GM19240 (cell line): Measurements from ENCODE around the gene CHRM1.
"Not testable (repeated sequence)": the region's sequence is repeated elsewhere in the genome, so short reads cannot be mapped to it uniquely, and the experiment has no call there.

Source experiments
- DNase-seq: peaks from one replicate; pipeline ENCODE4 v3.0.0; 2011; ENCODE audit warnings: low spot score; ENCODE audit not compliant: insufficient read length

The CHRM1 gene, protein sequence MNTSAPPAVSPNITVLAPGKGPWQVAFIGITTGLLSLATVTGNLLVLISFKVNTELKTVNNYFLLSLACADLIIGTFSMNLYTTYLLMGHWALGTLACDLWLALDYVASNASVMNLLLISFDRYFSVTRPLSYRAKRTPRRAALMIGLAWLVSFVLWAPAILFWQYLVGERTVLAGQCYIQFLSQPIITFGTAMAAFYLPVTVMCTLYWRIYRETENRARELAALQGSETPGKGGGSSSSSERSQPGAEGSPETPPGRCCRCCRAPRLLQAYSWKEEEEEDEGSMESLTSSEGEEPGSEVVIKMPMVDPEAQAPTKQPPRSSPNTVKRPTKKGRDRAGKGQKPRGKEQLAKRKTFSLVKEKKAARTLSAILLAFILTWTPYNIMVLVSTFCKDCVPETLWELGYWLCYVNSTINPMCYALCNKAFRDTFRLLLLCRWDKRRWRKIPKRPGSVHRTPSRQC

DNA sequence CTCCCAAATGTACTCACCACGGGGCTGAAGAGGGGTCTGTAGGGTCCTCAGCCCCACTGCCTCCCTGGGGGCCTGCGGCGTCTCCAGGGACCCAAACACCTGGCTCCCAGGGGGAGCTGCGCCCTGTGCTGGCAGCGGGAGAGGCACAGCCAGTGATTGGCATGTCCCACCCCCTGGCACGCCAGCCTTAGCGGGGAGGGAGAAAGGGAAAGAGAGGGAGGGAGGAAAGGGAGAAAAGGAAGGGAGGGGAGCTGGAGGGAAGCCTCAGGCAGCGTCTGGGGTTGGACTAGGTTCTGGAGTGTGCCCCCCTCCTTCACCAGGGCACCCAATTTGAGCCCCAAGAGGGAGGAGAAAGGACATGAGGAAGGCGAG, at the start of gene CHRM1:
CHRM1 (minus strand) TSS at position 163 of the 372 bp plus-strand sequence. CDS start 10,263 bp downstream, outside the sequence.
- no peak for DNase-seq

DNA sequence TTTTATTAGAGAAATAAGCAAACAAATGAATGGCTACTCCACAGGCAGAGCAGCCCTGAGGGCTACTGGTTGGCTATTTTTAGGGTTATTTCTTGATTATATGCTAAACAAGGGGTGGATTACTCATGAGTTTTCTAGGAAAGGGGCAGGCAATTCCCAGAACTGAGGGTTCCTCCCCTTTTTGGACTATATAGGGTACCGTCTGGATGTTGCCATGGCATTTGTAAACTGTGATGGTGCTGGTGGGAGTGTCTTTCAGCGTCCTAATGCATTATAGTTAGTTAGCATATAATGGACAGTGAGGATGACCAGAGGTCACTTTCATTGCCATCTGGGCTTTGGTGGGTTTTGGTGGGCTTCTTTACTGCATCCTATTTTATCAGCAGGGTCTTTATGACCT, 44.4 kb upstream of the CHRM1 start:
- no peak for DNase-seq

DNA sequence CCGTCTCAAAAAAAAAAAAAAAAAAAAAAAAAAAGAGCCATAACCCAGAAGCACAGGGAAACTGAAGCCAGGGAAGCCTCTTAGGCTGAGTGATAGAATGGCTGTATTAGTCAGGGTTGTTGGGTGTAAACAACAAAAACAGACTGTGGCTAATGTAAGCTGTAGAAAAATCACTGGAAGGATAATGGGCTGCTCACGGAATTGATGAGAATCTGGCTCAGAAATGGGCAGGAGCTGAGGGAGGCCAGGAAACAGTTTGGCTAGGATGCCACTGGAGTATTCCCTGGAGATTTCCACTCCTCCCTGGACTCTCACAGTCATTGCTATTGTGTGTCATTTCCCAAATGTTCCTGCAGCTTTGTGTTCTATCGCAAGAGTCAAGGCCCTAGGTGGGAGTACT, 41.2 kb upstream of the CHRM1 start:
- no peak for DNase-seq

DNA sequence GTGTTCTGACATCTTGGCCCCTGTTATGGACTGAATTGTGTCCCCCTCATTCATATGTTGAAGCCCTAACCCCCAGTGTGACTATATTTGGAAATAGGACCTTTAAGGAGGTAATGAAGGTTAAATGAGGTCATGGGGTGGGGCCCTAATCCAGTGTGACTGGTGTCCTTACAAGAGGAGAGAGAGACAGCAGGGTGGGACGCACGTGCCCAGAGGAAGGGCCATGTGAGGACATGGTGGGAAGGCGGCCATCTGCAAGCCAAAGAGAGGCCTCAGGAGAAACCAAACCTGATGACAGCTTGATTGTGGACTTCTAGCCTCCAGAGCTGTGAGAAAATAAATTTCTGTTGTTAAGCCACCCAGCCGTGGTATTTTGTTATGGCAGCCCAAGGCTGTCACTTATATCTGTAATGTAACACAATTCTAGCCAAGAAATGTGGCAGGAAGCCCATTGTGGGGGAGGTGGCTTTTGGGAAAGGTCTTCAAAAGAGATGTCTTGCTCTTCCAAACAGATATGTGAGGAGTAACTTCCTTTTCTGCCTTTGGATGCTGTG, 39.9 kb upstream of the CHRM1 start:
- no peak for DNase-seq

DNA sequence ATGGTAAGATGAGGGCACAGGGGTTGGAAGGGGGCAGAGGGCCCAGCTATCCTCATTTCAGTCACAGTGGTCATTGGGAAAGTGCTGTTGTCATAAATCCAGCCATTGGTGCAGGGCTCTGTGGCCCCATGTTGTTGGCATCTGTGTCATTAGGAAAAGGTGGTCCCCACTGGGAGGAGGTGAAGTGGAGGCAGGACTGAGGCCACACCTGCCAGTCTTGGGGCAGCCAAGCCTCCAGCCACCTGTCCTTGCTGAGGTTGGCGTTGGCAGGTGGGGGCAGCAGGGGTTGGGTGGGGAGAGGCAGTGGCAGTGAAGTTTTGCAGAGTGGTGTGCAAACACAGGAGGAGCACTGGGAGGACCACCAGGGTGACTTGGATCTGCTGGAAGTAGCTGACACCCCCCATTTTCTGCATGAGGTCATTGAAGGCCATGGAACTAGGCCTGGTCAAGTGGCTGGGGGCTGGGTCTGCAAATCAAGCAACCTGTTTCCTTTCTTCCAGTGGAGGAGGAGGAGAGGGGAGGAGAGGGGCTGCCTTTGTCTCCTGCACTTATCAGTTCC, 38.3 kb upstream of the CHRM1 start:
- DNase-seq: no peak

DNA sequence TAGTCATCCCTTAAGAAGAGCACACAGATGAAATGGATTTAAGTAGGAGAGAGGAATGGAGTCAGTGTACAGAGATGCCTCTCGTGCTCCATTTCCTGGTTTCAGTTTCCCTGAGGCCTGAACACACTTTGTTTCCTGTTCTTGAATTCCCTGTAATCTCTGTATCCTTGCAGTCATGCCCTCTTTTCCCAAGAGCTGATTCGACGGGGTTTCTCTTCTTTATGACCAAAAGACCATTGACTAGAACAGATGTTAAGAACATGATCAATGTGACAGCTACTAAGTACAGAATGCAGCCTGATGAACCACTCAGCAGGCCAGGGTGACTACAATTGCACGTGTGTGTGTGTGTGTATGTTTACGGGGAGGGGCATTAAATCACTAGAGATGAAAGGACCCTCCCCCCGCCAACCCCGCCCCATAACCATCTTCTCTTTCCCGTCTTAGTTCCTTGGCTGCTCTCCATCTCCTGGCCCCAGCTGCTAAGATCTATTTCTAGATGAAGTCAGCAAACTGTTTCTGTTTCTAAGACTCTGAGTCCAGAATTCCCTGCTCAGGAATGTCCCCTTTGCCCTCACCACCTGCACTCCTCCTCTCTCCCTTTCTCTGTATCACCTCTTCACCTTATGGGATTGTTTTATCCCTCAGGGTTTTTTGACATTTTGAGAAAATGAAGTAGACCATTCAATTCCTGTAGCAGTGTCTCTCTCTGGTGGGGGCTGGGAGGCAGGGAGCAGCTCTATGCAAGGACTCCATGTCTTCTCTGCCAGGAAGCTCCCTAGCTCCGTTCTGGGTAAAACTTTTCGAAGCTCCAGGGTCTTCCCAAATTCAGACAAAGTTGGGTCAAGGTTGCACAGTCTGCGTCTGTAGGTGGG, 37.6 kb upstream of the CHRM1 start:
- no peak for DNase-seq

DNA sequence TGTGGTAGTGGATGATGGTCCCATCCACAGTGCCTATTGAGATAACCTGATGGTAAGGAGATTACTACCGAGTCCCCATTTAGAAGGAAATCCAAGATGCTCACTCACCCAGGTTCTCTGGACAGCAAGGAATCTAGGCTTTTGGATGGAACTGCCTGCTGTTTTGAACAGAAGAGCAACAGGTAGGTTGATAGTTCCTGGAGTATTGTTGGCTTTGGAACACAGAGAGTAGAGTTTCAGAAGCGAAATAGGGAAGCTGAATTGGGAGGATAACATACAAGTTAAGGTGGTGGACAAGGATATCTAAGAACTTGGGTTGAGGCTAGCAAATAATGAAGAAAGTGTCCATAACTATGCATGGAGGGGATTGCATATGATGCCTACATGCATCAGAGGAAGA, 36.0 kb upstream of the CHRM1 start:
- DNase-seq: no peak

DNA sequence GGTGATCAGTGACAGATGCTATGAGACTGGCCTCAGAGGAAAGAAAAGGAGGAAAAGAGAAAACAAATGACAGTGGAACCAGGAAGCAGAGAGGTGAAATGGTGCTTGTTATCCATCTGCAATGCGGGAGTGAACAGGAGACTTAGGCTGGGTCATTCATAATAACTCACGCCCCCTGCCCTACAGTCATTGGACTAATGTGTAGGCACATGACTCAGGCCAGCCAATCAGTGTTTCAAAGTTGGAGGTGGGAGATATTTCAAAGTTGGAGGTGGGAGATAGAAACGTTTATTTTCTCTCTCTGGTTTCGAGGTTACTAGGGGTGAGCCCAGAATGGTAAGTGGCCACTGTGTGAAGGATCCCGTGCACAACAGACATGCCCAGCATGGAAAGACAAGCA, 33.3 kb upstream of the CHRM1 start:
- DNase-seq: no peak

DNA sequence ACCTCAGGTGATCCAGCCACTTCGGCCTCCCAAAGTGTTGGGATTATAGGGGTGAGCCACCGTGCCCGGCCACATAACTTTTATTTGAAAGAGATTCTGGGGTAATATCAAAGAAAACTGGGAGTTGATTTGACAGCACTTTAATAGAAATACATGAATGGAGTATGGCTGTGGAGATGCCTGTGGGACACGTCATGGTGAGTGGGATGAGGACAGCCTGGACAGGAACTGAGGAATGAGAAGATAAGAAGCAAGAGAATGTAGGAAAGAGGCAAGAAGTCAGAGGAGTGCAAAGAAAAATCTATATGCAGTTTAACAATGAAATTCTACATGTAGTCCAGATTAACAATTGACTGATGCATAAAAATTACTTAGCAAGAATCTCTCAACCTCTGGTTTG, 32.6 kb upstream of the CHRM1 start:
- DNase-seq: no peak

DNA sequence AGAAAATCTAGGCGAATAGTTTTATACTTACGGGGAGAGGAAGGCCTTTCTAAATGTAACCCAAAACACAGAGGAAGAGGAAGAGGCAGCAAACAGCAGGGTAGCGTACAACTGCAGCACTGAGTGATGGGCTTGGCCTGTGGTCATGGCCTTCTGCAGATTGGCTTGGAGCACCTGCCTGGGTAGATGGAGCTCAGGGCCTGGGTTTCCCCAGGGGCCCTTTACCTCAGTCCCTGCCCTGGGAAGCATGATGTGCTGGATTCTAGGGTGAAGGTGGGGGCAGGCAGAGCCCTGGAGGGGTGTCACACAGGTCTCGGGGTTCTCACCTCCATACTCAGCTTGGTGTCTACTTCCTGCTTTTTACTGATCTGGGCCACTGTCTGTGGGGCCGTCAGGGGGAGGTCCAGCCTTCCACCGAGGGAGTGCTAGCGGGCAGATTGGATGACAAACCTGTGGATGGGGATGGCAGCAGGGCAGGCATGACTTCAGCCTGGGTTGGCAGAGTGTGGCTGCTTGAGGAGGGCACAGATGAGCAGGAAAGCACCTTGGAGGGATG, 27.7 kb upstream of the CHRM1 start:
- DNase-seq: no peak

DNA sequence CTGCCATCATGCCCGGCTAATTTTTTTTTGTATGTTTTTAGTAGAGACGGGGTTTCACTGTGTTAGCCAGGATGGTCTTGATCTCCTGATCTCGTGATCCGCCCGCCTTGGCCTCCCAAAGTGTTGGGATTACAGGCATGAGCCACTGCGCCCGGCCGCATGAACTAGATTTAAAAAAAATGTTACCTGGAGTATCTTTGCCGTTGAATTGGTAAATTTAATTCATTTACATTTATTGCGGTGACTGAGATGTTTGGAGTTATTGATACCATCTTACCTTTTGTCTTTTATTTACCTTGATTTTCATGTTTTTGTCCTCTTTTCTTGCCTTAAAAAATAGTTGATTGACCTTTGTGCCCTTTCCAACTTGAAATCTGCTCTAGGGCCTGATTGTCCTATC, 24.4 kb upstream of the CHRM1 start:
- not testable (repeated sequence) for DNase-seq

DNA sequence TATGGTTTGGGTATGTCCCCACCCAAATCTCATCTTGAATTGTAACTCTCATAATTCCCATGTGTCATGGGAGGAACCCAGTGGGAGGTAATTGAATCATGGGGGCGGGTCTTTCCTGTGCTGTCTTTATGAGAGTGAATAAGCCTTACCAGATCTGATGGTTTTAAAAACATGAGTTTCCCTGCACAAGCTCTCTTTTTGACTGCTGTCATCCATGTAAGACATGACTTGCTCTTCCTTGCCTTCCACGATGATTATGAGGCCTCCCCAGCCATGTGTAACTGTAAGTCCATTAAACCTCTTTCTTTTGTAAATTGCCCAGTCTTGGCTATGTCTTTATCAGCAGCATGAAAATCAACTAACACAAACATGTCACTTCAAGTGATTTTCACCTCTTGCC, 16.4 kb upstream of the CHRM1 start:
- not testable (repeated sequence) for DNase-seq

DNA sequence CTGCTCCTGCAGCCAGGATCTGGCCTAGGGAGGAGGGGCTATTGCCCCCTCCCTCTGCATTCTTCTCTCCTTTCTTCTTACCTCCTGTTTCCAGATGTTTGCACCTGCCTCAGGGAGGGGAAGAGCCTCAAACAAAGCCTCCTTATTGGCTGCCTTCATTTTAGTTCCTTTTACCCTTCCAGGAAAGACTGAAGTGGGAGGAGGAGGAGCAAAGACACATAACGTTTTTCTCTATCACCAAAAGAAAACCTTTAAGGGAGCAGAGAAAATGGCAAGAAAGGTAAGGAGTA, 13.3 kb upstream of the CHRM1 start:
- no peak for DNase-seq

DNA sequence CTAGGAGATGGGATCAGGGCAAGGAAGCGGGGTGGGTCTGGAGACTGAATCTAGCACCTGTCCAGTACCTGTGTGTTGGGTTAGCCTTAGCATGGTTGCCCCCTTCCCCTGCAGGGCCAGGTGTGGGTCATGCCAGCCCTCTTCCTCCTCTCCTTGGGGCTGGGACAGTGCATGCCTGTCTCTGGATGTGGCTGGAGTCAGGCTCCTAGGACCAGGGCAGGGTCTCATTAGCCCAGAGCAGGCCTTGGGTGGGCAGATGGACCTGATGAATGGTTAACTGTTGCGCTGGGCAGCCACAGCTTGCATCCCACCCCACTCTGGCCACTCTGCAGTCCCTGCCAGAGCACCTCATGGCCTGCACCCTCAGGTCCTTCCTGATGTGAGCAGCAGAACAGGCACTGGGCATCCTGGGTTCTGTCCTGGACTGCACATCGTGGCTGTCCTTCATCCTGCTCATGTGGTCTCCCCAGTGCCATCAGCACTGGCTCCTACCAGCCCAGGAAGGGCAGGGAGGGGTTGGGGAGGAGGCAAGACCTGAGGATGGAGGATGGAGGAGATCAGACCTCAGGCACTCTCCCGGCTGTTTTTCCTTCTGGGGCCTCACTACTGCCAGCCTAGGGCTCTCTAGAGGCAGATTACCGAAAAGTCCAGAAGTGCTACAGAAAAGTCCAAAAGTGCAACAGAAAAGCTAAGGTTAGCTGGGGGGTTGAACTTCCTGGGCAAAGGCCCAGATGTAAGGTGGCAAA, 12.8 kb upstream of the CHRM1 start:
- no peak for DNase-seq

DNA sequence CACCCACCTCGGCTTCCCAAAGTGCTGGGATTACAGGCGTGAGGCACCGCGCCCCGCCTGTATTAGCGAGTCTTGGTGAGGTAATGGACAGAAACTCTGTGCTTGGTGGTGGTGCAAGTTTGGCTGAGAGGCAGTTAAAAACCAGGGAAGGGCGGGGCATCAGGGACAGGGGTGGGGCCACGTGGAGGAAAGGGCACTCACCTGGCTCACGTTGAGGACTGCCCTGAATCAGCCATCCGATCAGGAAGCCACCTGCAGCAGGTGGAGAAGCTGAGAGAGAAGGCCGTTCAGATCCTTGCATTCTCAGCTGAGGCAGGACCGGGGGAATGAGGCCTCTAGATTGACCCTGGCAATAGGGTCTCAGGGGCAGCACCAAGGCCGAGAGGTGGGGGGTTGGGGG, 12.1 kb upstream of the CHRM1 start:
- DNase-seq: no peak

DNA sequence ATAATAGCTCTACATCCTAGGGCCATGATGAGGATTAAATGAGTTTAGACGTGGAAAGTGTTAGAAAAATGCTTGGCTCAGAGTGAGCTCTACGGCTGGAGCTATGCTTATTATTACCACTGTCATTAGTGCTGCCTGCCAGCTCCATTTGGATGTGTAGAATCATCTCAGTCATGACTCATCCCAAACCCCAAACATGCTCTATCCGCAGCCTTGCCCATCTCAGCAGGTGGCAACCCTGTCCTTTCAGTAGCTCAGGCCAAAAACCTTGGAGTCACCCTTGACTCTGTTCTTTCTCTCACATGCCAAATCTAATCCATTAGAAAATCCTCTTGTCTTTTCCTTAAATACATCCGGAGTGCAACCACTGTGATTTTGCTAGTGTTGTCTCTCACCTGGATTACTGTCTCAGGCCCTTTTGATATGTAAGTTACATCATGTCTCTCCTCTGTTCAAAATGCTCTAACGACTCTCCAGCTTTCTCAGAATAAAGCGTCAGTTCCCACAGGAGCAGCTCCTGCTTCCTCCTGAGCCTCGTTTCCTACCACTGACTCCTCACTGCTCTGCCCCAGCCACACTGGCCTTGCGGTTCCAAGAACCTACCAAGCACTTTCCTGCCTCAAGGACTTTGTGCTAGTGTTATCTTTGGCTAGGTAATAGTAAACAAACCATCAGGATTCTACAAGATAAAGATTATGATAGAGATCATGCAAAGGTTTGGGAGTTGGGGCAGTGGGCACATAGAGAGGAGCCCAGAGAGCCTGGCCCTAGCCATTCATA, 10.5 kb upstream of the CHRM1 start:
- no peak for DNase-seq

DNA sequence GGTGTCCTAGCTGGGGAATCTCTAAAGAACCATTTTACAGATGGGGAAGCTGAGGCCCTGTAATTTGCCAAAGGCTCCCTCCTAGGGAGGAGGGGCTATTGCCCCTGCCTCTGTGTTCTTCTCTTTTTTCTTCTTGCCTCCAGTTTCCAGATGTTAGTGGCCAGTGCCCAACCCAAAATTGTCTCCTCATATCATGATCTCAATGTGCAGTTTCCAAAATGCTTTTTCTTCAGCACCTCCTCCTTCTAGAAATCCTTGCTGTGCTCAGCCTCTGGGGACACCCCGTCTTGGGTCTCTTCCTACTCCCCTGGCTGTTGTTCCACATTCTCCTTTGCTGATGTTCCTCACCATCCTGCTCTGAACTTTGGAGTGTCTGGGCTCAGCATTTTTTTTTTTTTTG, 9.5 kb upstream of the CHRM1 start:
- no peak for DNase-seq

DNA sequence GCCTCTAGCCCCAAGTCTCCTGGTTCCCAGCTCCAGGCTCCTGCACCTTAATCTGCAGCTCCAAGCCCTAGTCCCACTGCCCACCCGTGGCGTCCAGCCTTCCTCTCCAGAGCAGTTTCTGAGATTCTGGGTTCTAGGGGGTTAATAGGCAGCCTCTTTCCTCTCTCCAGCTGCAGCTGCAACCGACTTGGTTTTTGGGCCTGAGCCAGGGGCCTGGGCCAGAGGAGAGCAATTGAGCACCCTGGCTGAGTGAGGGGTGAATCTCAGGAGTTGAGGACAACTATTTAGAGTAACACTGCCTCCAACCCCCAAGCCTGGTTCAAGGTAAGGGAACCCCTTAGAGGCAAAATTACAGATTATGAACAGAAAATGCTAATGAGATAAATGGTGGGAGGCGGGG, 9.0 kb upstream of the CHRM1 start:
- no peak for DNase-seq

DNA sequence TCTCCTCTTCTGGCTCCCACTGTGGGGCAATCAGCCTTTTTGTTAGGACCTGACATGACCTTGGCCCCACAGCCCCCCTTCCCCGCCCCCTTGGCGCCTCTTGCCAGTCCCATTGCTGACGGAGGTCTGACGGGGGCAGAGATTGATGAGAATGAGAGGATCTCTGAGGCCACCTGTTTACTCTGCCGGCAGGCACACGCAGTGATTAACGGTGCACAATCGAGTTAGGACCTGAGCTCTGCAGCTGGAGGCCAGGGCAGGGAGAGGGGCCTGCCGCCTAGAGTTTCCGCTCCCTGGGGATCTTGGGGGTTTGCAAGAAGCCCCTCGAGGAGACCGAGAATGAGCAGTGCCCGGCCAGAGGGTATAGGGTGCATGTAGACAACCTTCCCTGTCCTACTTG, 6.8 kb upstream of the CHRM1 start:
- no peak for DNase-seq

DNA sequence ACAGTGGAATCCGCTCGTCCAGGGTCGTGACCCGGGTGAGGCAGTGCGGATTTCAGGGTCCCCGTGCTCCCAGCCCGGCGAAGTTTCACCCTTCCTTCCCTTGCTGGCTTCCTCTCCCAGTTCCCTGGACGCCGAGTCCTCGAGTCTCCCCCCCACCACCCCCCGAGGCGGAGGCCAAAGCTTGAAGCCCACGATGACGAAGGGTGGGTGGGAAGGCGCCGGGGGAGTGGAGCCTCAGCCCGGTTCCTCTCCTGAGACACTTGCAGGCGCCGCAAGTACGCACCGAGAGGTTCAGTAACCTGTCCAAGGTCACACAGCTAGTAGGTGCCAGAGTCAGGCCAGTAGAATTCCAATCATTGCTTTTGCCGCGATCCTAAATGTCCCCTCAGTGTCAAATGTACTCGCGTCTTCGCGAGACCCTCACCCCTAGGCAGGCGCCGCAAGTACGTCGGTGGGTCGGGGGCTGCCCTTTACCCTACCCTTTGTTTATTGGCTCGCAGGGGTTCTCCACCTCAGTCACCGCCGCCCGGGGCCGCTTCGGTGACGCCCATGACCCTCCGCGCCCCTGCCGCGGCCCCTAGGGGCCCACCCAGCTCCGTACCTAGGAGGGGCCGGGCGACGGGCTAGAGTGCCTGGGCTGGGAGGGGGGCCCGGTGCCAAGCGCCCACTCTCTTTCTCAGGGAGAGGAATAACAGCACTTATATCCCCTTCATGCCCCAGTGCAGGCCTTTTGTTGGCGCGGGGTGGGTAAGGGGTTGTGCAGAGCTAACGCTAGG, 5.7 kb upstream of the CHRM1 start:
- no peak for DNase-seq
